ENCODE results near the gene RHOT1.

GRCh38 chr17:32123782-32124181, 18.5 kb upstream of the RHOT1 start:
- TF ChIP-seq, protein P1, sequence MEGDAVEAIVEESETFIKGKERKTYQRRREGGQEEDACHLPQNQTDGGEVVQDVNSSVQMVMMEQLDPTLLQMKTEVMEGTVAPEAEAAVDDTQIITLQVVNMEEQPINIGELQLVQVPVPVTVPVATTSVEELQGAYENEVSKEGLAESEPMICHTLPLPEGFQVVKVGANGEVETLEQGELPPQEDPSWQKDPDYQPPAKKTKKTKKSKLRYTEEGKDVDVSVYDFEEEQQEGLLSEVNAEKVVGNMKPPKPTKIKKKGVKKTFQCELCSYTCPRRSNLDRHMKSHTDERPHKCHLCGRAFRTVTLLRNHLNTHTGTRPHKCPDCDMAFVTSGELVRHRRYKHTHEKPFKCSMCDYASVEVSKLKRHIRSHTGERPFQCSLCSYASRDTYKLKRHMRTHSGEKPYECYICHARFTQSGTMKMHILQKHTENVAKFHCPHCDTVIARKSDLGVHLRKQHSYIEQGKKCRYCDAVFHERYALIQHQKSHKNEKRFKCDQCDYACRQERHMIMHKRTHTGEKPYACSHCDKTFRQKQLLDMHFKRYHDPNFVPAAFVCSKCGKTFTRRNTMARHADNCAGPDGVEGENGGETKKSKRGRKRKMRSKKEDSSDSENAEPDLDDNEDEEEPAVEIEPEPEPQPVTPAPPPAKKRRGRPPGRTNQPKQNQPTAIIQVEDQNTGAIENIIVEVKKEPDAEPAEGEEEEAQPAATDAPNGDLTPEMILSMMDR (IDR thresholded peaks at IDR 0.05): no peak
- TF ChIP-seq ZFX (IDR thresholded peaks at IDR 0.05; ENCODE audit: borderline replicate concordance): no peak

All from 22Rv1 (cell line).